WI38 (cell line): ENCODE results near the gene PRDM15.

ENCODE experiments used
- H3K4me3 ChIP-seq: 2 replicates; pipeline ENCODE4 v1.5.1; 2011; ENCODE audit warnings: low read depth, mild to moderate bottlenecking, control low read depth, low read length
- CTCF ChIP-seq: IDR thresholded peaks from 2 replicates; pipeline ENCODE4 v1.5.1; 2012; ENCODE audit warnings: low read depth, mild to moderate bottlenecking, control low read depth, low read length

PRDM15 gene

DNA sequence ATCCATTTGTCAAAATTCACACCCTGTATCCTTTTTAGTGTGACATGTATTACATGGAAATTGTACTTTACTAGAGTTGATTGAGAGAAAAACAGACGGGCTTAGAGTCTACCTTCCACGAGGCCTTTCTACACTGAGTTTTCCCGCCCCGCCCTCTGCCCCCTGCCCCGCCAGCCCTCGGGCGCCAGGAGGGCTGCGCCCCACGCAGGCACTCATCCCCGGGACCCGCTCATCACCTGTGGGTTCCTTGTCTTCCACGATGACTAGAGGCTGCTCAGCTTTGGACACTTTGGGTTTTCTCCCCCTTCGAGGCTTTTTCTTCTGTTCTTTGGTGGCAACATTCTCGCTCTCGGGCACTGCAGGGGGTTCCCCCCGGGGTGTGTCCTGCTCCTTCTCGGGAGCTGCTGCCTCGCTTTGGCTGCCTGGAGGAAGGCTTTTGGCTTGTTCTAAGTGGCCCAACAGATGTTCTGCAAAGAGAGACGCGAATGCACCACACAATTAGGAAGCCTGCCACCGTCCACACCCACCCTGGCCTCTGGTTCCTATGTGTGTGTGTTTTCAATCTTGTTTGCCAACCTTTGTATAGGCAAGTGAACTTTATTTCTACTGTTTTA lies 39.6 kb downstream of the PRDM15 start:
- H3K4me3 ChIP-seq, result no peak overlapping the region
- no peak for TF ChIP-seq CTCF

- no peak for TF ChIP-seq CTCF
- no peak overlapping the region for H3K4me3 ChIP-seq
Observed at GRCh38 chr21:41837756-41838297, 41.3 kb downstream of the PRDM15 start.

DNA sequence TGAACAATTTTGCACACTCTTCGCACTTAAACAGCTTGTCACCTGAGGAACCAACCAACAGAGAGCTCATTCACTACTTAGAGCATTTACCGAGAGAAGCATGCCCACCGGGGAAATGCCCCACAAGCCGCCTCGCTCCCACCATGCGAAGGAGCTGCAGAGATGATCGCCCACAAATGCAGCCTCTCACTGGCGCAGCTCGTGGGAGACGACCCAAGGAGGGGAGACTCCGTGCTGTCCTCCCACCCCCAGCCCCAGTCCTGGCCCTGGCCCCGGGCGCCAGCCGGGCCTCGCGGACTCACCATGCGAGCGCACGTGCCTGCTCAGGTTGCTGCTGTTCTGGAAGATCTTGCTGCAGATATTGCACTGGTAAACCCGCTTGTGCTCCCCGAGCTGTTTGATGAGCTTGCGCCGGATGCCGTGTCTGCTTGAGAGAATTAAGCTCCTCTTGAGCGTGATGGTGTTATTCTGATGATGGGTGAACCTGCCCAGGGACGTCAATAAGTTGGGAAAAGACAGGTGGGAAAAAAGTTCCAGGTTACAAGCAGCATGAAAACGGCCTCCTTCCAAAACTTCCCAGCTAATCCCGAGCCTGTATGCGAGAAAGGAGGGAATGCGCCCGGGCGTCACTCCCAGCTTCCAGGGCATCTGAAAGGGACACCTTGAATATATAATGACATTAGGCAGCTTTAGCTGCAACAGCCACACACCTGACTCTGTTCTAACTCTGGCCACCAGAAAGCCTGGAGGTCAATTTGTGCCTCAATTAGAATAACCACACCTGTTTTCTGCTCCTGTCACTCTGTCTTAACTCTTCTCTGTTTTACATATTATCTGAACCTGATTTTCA lies 42.8 kb downstream of the PRDM15 start:
- no peak overlapping the region for H3K4me3 ChIP-seq
- TF ChIP-seq CTCF, result no peak

DNA sequence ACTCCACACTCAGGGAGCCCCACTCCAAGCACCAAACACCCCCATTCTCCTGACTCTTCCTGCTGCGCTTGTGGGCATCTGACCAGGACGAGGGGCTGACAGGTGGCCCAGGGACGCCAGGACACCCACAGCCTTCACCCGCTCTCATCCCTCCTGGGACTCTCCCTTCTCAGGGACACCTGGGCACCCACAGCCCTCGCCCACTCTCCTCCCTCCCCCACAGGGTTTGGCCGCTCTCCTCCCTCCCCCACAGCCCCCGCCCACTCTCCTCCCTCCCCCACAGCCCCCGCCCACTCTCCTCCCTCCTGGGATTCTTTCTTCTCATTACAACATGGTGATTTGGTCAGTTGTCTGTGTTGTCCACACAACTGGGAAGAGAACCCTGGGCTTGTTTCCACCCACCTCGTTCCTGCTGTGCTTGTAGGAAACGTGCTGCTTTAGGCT lies 43.4 kb downstream of the PRDM15 start:
- no peak for TF ChIP-seq CTCF
- no peak overlapping the region for H3K4me3 ChIP-seq

GRCh38 chr21:41834926-41835663 lies 44.0 kb downstream of the PRDM15 start:
- H3K4me3 ChIP-seq, result no peak overlapping the region
- TF ChIP-seq CTCF, result no peak

DNA sequence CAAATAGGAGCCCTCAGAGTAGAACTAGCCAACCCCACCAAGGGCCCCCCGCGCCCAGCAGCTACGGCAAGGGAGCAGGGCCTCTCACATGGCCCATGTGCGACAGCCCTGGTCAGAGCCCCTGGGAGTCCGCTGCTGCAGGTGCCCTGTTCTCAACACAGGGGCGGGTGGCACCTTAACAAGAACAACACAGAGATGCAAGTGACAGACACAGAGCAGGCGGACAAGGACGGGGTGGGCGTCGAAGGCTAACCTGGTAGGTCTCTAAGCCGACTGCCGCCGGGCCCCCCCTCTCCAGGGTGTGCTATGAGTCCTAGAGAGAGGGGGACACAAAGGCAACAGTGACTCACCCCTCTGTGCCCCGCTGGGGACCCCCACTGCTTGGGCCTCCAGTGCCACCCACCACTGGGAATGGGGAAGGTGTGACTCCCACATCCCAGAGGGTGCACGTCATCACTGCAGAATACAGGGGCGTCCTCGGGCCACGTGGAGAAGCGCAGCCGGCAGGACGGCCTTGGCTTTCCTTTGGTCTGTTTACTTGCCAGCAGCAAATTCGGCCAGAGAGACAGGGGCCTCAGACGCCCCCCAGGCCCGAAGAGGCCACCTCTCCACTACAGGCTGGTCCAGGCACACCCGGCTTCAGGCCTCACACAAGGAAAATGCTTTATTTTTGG lies 44.8 kb downstream of the PRDM15 start:
- no peak for TF ChIP-seq CTCF
- no peak overlapping the region for H3K4me3 ChIP-seq
